ENCODE results near the gene LRP11. TPM values are rescaled to one million over a fixed set of nuclear protein-coding genes. Genes with fewer than 3 reads are reported as not detected.

The LRP11 gene
- total RNA-seq, 2 experiments from 2014 or later, result 1.9 TPM

GRCh38 chr6:149771925-149772324, 92.2 kb downstream of the LRP11 start:
- no peak for DNase-seq
- TF ChIP-seq, protein P1, sequence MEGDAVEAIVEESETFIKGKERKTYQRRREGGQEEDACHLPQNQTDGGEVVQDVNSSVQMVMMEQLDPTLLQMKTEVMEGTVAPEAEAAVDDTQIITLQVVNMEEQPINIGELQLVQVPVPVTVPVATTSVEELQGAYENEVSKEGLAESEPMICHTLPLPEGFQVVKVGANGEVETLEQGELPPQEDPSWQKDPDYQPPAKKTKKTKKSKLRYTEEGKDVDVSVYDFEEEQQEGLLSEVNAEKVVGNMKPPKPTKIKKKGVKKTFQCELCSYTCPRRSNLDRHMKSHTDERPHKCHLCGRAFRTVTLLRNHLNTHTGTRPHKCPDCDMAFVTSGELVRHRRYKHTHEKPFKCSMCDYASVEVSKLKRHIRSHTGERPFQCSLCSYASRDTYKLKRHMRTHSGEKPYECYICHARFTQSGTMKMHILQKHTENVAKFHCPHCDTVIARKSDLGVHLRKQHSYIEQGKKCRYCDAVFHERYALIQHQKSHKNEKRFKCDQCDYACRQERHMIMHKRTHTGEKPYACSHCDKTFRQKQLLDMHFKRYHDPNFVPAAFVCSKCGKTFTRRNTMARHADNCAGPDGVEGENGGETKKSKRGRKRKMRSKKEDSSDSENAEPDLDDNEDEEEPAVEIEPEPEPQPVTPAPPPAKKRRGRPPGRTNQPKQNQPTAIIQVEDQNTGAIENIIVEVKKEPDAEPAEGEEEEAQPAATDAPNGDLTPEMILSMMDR (IDR thresholded peaks at IDR 0.05), result no peak
- Mint-ChIP-seq H3K27me3 (no peaks in the 10 kb centered on the region), H3K27ac (no peak overlapping the region), H3K4me3 (no peak overlapping the region), H3K36me3 (ENCODE audit: low read depth) (peaks cover 24% of the 10 kb centered on the region), H3K9me3 (no peaks in the 10 kb centered on the region), H3K4me1 (ENCODE audit: low read depth) (peaks cover 2% of the 10 kb centered on the region)
- ChIA-PET CTCF (no interaction called here), POLR2A (no interaction called here)
- ATAC-seq, result no peak
- intact Hi-C loops (cut with micrococcal nuclease), result no loop called here

- intact Hi-C loops (cut with micrococcal nuclease), result no loop called here
- H3K4me3 Mint-ChIP-seq, result no peak overlapping the region
- ATAC-seq, result no peak
- no peak for DNase-seq
- TF ChIP-seq, protein P1 (IDR thresholded peaks at IDR 0.05), result no peak
- POLR2A ChIA-PET, result no interaction called here
- CTCF ChIA-PET, result interaction anchor here (0.7 kb wide), 1 partner anchor 9 kb away, joined by 3 read pairs; no protein-coding TSS in a partner anchor
- peaks cover 31% of the 10 kb centered on the region for H3K36me3 Mint-ChIP-seq (ENCODE audit: low read depth)
- H3K27me3 Mint-ChIP-seq, result no peaks in the 10 kb centered on the region
- peaks cover 6% of the 10 kb centered on the region for H3K4me1 Mint-ChIP-seq (ENCODE audit: low read depth)
- H3K9me3 Mint-ChIP-seq, result peaks cover 4% of the 10 kb centered on the region
- H3K27ac Mint-ChIP-seq, result no peak overlapping the region
These were observed 93.0 kb downstream of the LRP11 start for GRCh38 chr6:149771185-149771584.

- peaks cover 6% of the 10 kb centered on the region for H3K4me1 Mint-ChIP-seq (ENCODE audit: low read depth)
- H3K27ac Mint-ChIP-seq, result no peak overlapping the region
- ChIA-PET CTCF (no interaction called here), POLR2A (no interaction called here)
- H3K9me3 Mint-ChIP-seq, result peaks cover 7% of the 10 kb centered on the region
- H3K36me3 Mint-ChIP-seq (ENCODE audit: low read depth), result peaks cover 37% of the 10 kb centered on the region
- no peaks in the 10 kb centered on the region for H3K27me3 Mint-ChIP-seq
- intact Hi-C loops (cut with micrococcal nuclease), result no loop called here
- DNase-seq, result no peak
- no peak for ATAC-seq
- TF ChIP-seq, protein P1 (IDR thresholded peaks at IDR 0.05), result no peak
- H3K4me3 Mint-ChIP-seq, result no peak overlapping the region
These were observed 94.5 kb downstream of the LRP11 start for GRCh38 chr6:149769676-149770075.

Other genes starting within 250 kb of the LRP11 start
- gene KATNA1, start 215.6 kb downstream of the LRP11 start, total RNA-seq, result 10 to 100 TPM; 18.8 to 19.7 TPM
- 10 to 100 TPM; 21.1 to 21.2 TPM for gene LATS1, start 146.3 kb downstream of the LRP11 start, total RNA-seq
- 10 to 100 TPM; 75.7 to 75.8 TPM for gene NUP43, start 117.8 kb downstream of the LRP11 start, total RNA-seq
- gene PCMT1, start 114.6 kb downstream of the LRP11 start, total RNA-seq, result 100 to 1,000 TPM in 1 of 2 experiments, 10 to 100 TPM in 1; 97.3 to 102 TPM
- not detected for gene RAET1E, start 33.8 kb upstream of the LRP11 start, total RNA-seq
- not detected for gene RAET1G, start 58.8 kb upstream of the LRP11 start, total RNA-seq
- under 1 TPM; 0.38 to 0.67 TPM for gene ULBP2, start 77.7 kb upstream of the LRP11 start, total RNA-seq
- gene ULBP1, start 99.6 kb upstream of the LRP11 start, total RNA-seq, result 1 to 10 TPM; 2.5 to 2.7 TPM
- gene RAET1L, start 161.2 kb upstream of the LRP11 start, total RNA-seq, result not detected
- under 1 TPM; 0.47 to 0.77 TPM for gene ULBP3, start 204.8 kb upstream of the LRP11 start, total RNA-seq